B cell (primary cell): ENCODE data around the gene CDC25C.

Experiments
- CTCF ChIP-seq: fragments of 200-600 bp; IDR thresholded peaks from one replicate; pipeline ENCODE4 v1.8.0; 2022; ENCODE audit warnings: antibody characterized with exemption, mild to moderate bottlenecking
- EZH2 ChIP-seq: IDR thresholded peaks from 2 replicates; pipeline ENCODE4 v1.6.1; 2012; ENCODE audit warnings: borderline replicate concordance, low read depth, mild to moderate bottlenecking, moderate library complexity, low read length; ENCODE audit not compliant: insufficient read depth, poor library complexity, severe bottlenecking

DNA sequence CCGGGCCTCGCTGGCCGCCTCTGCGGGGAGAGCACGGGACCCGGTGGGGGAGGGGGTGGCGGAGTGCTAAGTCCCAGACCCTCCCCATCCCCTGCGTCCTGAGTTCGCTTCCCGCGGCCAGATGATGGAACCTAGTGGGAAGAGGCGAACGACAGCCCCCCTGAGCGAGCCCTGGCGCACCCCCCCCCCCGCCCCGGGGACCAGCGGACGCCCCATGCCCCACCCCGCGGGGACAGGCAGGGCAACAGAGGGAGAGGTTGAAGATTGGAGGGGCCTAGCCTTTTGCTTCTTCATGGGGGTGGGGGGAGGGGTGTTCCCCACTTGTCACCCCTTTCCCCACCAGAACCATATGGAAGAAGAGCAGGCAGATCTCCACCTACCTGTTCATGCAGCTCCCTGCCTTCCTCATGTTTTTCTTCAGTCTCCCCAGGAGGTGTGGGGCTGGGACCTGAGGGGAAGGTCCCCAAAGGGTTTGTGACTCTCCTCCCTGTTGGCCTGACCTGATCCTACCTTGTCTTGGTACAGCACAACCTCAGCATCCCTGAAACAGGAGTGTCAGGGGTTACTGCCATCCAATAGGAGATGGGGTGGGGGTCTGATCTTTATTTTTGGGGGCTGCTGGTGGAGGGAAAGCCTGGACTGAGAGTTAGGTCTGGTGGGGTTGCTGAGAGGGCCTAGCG lies 6.9 kb upstream of the CDC25C start:
- no peak for TF ChIP-seq CTCF
- no peak for TF ChIP-seq EZH2
